Measurements from ENCODE around the gene GABARAP.

Gene GABARAP

DNA sequence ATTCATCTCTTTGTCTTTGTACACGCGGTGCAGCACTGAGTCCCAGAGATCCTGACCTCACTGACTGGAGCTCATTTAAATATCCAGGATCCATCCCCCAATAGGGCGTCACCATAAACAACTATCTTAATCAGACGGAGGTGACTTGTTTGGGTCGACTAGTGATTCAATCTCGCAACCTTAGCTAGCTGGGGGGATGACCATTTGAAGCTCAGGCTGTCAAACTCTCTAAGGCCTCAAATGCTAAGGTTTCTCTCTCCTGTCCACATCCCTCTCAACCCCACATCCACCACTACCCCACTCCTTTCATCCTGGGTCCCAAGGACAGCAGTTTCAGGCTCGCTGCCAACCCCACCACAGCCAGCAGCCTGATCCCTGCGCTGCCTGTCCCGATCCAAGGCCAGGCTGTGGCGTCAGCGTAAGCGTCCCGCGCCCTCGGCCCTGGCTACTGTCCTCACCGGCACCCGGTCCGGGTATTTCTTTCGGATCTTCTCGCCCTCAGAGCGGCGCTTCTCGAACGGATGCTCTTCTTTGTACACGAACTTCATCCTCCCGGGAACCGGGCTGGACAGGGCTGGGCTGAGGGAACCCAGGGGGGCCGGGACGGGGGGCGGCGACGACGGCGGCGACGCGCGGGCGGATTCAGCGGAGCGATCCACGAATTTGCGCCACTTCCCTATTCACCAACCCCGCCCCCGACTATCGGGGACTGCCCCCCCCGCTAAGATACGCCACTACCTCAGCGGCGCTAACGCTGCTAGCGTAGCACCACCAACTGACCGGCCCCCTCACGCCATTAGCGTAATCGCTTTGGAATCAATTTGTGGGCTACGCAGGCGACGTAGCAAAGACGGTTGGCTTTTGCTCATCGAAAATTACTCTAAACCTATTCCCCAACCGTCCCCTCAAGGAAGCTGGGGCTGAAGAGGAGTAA lies at the start of gene GABARAP:
Gene GABARAP (minus strand): TSS at position 667 of the 934 bp plus-strand sequence. CDS start 119 bp downstream, at position 548.
- DNase-seq (ENCODE audit: low spot score in 2 of 2) = peak; percentile 74 to 95
- Histone ChIP-seq H3K4me3 (peak within 1 kb of the TSS; percentile 71), H3K36me3 (replicated peaks) (peaks cover 61% of the 10 kb centered on the region), H3K27me3 (ENCODE audit: low read depth) (no peaks in the 10 kb centered on the region), H3K9me3 (no peaks in the 10 kb centered on the region; the same call in 1 of the 2 replicates), H3K4me1 (peaks cover 19% of the 10 kb centered on the region)
- in situ Hi-C loops (cut with MboI; ENCODE audit: low sequenced_read_pairs) = loop anchor here (10.0 to 25.0 kb wide), 2 partner anchors 243 to 920 kb away; partner anchors contain the start of genes PER1, POLR2A, SLC35G6 and VAMP2

DNA sequence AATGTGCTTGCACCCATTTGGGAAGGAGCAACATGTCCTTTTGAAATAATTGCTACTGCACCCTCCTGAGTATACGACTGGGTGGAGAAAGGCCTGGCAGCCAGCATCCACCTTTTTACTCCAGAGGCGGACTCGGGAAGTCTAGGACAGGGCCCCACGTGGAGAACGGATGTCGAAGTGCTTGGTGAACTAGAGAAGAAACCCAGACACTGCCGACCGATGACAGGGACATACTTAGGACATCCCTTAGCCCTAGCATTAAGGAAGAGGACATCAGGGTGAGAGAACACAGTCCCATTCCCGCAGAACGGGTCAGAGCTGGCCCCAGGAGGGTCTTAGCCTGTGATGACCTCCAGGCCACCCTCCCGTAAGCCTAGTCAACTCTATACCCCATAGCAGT lies 48.4 kb upstream of the GABARAP start:
- in situ Hi-C loops (cut with MboI; ENCODE audit: low sequenced_read_pairs) = no loop called here
- H3K4me1 ChIP-seq = peaks cover 11% of the 10 kb centered on the region
- DNase-seq (ENCODE audit: low spot score in 2 of 2) = no peak
- H3K4me3 ChIP-seq = no peak overlapping the region
- no peaks in the 10 kb centered on the region; the same call in 1 of the 2 replicates for H3K36me3 ChIP-seq (replicated peaks)
- H3K27me3 ChIP-seq (ENCODE audit: low read depth) = peaks cover 6% of the 10 kb centered on the region
- H3K9me3 ChIP-seq = no peaks in the 10 kb centered on the region

DNA sequence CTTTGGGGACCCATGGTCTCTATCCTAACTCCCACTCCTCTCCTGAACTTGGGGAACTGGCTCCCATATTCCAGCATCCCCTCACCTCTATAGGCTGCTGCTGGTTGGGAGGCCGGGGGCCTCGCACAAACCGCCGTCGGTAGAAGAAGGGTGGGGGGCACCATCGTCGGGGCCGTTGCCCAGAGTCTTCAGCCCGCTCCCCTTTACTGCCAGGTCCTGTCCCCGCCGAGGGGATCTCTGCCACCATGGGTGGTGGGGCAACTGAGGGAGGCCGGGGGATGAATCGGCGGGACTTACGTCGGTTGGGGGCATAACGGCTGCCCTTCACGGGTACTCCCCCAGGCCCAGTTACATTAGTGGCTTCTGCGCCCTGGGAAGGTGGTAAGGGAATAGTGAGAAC lies 47.9 kb upstream of the GABARAP start:
- in situ Hi-C loops (cut with MboI; ENCODE audit: low sequenced_read_pairs) = no loop called here
- Histone ChIP-seq H3K9me3 (no peaks in the 10 kb centered on the region), H3K27me3 (ENCODE audit: low read depth) (peaks cover 6% of the 10 kb centered on the region), H3K36me3 (replicated peaks) (no peaks in the 10 kb centered on the region; the same call in 1 of the 2 replicates), H3K4me3 (no peak overlapping the region), H3K4me1 (peaks cover 11% of the 10 kb centered on the region)
- no peak for DNase-seq (ENCODE audit: low spot score in 2 of 2)

DNA sequence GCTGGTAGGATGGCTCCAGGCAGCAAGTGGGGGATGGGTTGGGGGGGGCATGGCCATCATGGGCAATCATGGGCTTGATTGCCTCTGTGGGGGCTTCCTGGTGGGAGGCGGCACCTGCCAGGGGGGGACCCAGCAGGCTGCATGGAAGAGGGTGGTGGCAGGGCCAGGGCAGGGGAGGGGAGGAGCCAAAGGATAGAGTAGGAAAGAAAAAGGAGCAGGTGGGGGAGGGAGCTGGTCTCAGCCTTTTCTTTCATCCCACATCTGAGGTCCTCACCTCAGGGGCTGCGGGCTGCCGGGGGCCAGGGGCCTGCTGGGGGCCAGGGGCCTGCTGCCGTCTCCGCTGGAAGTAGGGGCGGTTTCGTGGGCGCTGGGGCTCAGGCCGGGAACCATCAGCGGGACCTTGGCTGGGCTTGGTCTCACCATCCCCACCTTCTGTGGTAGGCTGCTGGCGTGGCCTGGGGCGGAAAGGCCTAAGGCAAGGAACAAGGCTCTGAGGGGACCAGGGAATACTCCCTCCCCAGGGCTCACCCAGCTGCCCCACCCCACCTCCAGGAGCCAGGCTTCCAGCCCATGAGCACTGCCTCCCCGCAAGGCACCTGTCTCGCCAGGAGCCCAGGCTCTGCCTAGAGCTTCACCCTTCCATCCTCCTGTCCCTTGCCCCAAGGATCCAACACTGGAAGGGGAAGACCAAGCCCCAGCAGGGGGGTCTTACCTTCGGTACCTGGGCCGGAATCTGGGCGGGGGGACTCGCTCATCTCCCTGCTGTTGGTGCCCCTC lies 47.2 kb upstream of the GABARAP start:
- no peaks in the 10 kb centered on the region; the same call in 1 of the 2 replicates for H3K36me3 ChIP-seq (replicated peaks)
- no peaks in the 10 kb centered on the region for H3K9me3 ChIP-seq
- no peak for DNase-seq (ENCODE audit: low spot score in 2 of 2)
- no peak overlapping the region for H3K4me3 ChIP-seq
- peaks cover 6% of the 10 kb centered on the region for H3K27me3 ChIP-seq (ENCODE audit: low read depth)
- in situ Hi-C loops (cut with MboI; ENCODE audit: low sequenced_read_pairs) = no loop called here
- peaks cover 8% of the 10 kb centered on the region; the same call in 1 of the 2 replicates for H3K4me1 ChIP-seq

DNA sequence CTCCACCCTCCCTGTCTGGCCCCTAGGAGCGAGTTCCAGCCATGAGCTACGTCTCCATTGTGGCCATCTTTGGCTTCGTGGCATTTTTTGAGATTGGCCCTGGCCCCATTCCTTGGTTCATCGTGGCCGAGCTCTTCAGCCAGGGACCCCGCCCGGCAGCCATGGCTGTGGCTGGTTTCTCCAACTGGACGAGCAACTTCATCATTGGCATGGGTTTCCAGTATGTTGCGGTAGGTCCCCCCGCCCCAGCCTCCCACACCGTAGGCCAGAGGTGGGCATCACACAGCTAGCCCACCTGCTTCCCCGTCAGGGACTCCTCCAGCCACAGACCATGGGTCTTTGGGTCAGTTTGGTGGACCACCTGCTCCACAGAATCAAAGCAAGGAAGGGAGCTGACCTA lies 43.4 kb upstream of the GABARAP start:
- Histone ChIP-seq H3K4me3 (no peak overlapping the region), H3K4me1 (peaks cover 6% of the 10 kb centered on the region), H3K9me3 (no peaks in the 10 kb centered on the region), H3K27me3 (ENCODE audit: low read depth) (no peaks in the 10 kb centered on the region), H3K36me3 (replicated peaks) (no peaks in the 10 kb centered on the region; the same call in 1 of the 2 replicates)
- no peak for DNase-seq (ENCODE audit: low spot score in 2 of 2)
- in situ Hi-C loops (cut with MboI; ENCODE audit: low sequenced_read_pairs) = no loop called here

DNA sequence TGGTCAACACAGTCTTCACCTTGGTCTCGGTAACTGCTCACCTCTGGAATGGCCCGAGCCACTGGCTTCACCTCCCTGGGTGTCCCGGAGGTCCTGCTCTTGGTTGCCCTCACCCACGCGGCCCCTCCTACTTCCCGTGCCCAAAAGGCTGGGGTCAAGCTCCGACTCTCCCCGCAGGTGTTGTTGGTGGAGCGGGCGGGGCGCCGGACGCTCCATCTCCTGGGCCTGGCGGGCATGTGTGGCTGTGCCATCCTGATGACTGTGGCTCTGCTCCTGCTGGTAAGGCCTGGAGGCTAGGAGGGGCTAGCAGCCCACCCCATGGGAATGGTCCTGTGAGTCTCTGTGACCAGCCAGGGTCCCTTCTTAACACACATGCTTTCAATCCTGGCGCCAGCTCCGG lies 42.7 kb upstream of the GABARAP start:
- H3K36me3 ChIP-seq (replicated peaks) = no peaks in the 10 kb centered on the region; the same call in 1 of the 2 replicates
- in situ Hi-C loops (cut with MboI; ENCODE audit: low sequenced_read_pairs) = loop anchor here (5.0 kb wide), 1 partner anchor 62 kb away; no protein-coding TSS in a partner anchor
- no peaks in the 10 kb centered on the region for H3K27me3 ChIP-seq (ENCODE audit: low read depth)
- peaks cover 8% of the 10 kb centered on the region for H3K4me1 ChIP-seq
- no peak overlapping the region for H3K4me3 ChIP-seq
- H3K9me3 ChIP-seq = no peaks in the 10 kb centered on the region
- no peak for DNase-seq (ENCODE audit: low spot score in 2 of 2)

DNA sequence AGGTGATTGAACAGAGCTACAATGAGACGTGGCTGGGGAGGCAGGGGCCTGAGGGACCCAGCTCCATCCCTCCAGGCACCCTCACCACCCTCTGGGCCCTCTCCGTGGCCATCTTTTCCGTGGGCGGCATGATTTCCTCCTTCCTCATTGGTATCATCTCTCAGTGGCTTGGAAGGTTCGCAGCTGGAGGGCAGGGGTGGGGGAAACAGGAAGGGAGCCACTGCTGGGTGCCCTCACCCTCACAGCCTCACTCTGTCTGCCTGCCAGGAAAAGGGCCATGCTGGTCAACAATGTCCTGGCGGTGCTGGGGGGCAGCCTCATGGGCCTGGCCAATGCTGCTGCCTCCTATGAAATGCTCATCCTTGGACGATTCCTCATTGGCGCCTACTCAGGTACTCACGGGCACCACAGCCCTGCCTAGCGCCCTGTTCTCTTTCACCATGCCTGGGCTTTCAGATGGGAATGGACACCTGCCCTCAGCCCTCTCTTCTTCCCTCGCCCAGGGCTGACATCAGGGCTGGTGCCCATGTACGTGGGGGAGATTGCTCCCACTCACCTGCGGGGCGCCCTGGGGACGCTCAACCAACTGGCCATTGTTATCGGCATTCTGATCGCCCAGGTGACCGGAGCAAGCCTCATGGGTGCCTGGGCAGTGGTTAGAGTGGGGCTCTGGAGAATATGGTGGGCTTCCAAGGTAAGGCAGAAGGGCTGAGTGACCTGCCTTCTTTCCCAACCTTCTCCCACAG lies 41.4 kb upstream of the GABARAP start:
- Histone ChIP-seq H3K36me3 (replicated peaks) (no peaks in the 10 kb centered on the region; the same call in 1 of the 2 replicates), H3K4me1 (peaks cover 8% of the 10 kb centered on the region), H3K4me3 (no peak overlapping the region), H3K27me3 (ENCODE audit: low read depth) (no peaks in the 10 kb centered on the region), H3K9me3 (no peaks in the 10 kb centered on the region)
- in situ Hi-C loops (cut with MboI; ENCODE audit: low sequenced_read_pairs) = loop anchor here (5.0 kb wide), 1 partner anchor 64 kb away; no protein-coding TSS in a partner anchor
- no peak for DNase-seq (ENCODE audit: low spot score in 2 of 2)

DNA sequence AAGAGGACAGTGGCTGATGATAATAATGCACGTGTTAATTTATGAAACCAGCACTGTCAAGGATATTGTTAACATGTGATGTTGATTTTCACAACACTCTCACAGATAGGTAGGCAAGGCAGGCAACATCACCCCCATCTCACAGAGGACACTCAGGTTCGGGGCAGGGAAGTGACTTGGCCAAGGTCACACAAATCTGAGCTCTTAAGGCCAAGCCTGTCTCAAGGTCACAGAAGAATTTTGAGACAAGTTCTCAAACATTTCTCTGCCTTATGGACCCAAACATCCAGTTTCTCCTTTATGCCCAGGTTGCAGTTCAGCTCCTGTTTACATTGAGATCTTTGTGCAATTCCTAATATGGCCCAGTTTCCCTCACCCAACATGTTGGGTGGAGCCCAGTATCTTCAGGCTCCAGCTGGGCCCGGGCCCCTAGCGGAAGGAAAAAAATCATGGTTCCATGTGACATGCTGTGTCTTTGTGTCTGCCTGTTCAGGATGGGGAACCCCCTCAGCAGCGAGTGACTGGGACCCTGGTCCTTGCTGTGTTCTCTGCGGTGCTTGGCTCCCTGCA lies 40.6 kb upstream of the GABARAP start:
- Histone ChIP-seq H3K27me3 (ENCODE audit: low read depth) (no peaks in the 10 kb centered on the region), H3K4me3 (no peak overlapping the region; the same call in 1 of the 2 replicates), H3K9me3 (no peaks in the 10 kb centered on the region), H3K36me3 (replicated peaks) (no peaks in the 10 kb centered on the region; the same call in 1 of the 2 replicates), H3K4me1 (peaks cover 8% of the 10 kb centered on the region)
- in situ Hi-C loops (cut with MboI; ENCODE audit: low sequenced_read_pairs) = loop anchor here (5.0 kb wide), 1 partner anchor 64 kb away; no protein-coding TSS in a partner anchor
- DNase-seq (ENCODE audit: low spot score in 2 of 2) = no peak

DNA sequence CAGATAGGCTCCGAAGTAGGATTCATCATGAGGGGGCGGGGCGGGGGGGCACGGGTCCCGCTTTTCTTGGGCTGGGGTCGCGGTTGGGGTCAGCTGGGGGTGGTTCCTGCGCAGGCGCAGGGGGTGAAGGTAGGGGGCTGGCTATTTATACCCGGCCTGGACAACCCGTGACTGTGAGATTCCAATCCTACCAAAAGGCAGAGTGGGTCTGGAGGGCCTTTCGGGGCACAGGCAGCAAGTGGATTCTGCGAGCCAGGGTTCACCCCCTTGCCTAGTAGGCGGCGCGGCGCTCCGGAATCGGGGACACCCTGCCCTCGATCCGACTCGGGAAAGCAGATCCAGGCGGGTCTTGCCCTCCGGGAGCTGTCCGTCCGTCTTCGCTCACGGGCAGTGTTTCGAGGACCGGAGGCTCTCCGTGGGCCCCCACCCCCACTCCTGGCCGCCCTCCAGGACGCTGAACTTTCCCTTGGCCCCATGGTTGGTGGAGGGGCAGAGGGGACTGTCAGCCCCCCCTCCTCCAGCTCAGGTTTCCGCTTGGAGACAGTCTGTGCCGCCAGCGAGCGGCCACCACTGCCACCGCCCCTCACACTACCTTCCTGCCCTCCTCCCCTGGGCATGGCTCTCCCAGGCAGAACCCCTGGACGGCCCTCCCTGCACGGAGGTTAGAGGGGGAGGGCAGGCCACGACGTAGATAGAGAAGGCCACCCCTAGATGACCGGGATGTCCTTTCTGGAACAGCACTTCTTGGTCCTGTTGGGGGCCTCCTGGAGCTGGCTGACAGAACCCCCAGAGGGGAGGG lies 39.9 kb upstream of the GABARAP start:
- no peaks in the 10 kb centered on the region for H3K27me3 ChIP-seq (ENCODE audit: low read depth)
- in situ Hi-C loops (cut with MboI; ENCODE audit: low sequenced_read_pairs) = loop anchor here (5.0 kb wide), 1 partner anchor 65 kb away; no protein-coding TSS in a partner anchor
- H3K4me1 ChIP-seq = peaks cover 8% of the 10 kb centered on the region
- no peaks in the 10 kb centered on the region for H3K9me3 ChIP-seq
- peak in 1 of 2 experiments; percentile 35 for DNase-seq (ENCODE audit: low spot score in 2 of 2)
- H3K4me3 ChIP-seq = peak overlapping the region; percentile 75
- no peaks in the 10 kb centered on the region; the same call in 1 of the 2 replicates for H3K36me3 ChIP-seq (replicated peaks)

DNA sequence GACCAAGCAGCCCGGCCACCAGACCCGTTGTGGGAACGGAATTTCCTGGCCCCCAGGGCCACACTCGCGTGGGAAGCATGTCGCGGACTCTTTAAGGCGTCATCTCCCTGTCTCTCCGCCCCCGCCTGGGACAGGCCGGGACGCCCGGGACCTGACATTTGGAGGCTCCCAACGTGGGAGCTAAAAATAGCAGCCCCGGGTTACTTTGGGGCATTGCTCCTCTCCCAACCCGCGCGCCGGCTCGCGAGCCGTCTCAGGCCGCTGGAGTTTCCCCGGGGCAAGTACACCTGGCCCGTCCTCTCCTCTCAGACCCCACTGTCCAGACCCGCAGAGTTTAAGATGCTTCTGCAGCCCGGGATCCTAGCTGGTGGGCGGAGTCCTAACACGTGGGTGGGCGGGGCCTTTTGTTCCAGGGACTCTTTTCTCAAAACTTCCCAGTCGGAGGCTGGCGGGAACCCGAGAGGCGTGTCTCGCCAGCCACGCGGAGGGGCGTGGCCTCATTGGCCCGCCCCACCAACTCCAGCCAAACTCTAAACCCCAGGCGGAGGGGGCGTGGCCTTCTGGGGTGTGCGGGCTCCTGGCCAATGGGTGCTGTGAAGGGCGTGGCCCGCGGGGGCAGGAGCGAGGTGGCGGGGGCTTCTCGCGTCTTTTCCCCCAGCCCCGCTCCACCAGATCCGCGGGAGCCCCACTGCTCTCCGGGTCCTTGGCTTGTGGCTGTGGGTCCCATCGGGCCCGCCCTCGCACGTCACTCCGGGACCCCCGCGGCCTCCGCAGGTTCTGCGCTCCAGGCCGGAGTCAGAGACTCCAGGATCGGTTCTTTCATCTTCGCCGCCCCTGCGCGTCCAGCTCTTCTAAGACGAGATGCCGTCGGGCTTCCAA lies 39.1 kb upstream of the GABARAP start, which contains the start of gene SLC2A4:
Gene SLC2A4 (plus strand): TSS at position 645 of the 879 bp plus-strand sequence. CDS start 217 bp downstream, at position 862.
- Histone ChIP-seq H3K9me3 (no peaks in the 10 kb centered on the region), H3K27me3 (ENCODE audit: low read depth) (no peaks in the 10 kb centered on the region), H3K4me1 (peaks cover 8% of the 10 kb centered on the region), H3K4me3 (peak within 1 kb of the TSS; percentile 75), H3K36me3 (replicated peaks) (no peaks in the 10 kb centered on the region; the same call in 1 of the 2 replicates)
- DNase-seq (ENCODE audit: low spot score in 2 of 2) = peak; percentile 95 to 99
- in situ Hi-C loops (cut with MboI; ENCODE audit: low sequenced_read_pairs) = loop anchor here (5.0 kb wide), 1 partner anchor 66 kb away; no protein-coding TSS in a partner anchor

DNA sequence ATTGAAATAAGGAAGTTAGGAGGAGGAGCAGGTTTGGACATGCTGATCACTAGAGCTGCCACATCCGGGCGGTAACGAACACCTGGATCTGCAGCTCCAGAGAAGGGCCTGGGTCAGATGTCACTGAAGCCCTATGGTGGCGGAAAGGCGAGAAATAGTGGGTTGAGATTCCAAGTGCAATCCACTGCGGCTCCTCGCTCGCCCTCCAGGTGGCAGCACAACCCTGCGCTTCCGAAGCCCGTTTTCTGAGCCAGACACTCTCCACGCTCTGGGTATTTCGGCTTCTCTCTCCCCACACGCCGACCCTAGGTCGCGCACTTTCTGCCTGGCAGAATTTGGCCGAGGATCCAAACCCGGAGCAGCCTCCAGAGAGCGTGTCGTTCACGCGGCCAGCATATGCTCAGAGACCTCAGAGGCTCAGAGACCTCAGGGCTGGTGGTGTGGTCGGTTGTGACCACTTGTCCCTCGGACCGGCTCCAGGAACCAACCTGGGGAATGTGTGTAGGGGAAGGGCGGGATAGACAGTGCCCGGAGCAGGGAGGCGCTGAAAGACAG lies 38.3 kb upstream of the GABARAP start:
- Histone ChIP-seq H3K9me3 (no peaks in the 10 kb centered on the region), H3K4me1 (peaks cover 8% of the 10 kb centered on the region), H3K36me3 (replicated peaks) (no peaks in the 10 kb centered on the region), H3K27me3 (ENCODE audit: low read depth) (no peaks in the 10 kb centered on the region), H3K4me3 (peak overlapping the region; percentile 75)
- peak; percentile 85 to 92 for DNase-seq (ENCODE audit: low spot score in 2 of 2)
- in situ Hi-C loops (cut with MboI; ENCODE audit: low sequenced_read_pairs) = loop anchor here (5.0 kb wide), 1 partner anchor 67 kb away; no protein-coding TSS in a partner anchor
